ENCODE results near the gene SHD. TPM values are rescaled to one million over a fixed set of nuclear protein-coding genes. Genes with fewer than 3 reads are reported as not detected.
"Not testable (repeated sequence)": the region's sequence is repeated elsewhere in the genome, so short reads cannot be mapped to it uniquely, and the experiment has no call there.

Gene SHD
- 2.7 and 4.4 TPM in 2 replicates for total RNA-seq (2021)
- long read RNA-seq, partial matches to known transcripts = 0 of 4 reads
- long read RNA-seq, other reads (novel, unspliced or antisense) = 0 of 4 reads

- no peak within 1 kb of the TSS for H3K18ac ChIP-seq (ENCODE audit: insufficient read length, low read depth, low read length)
- H4K91ac ChIP-seq (ENCODE audit: insufficient read length, low read depth, low read length) = no peak within 1 kb of the TSS
- no CpG with 5 or more reads among the region's 44 CpGs for WGBS (ENCODE audit: extremely low coverage, insufficient read length, low lambda C conversion rate)
These were observed at the start of gene SHD for GRCh38 chr19:4278419-4279266. TSS of gene SHD (plus strand) at chr19:4279266. CDS start at chr19:4280064, 798 bp downstream.

GRCh38 chr19:4230237-4230636, 48.8 kb upstream of the SHD start:
- not testable (repeated sequence) for H2BK5ac ChIP-seq (ENCODE audit: insufficient read length, low read length); H3K36me3 Mint-ChIP-seq (ENCODE audit: insufficient read depth in 1 of 3, low read depth in 3 of 3); H3K79me1 ChIP-seq (ENCODE audit: insufficient read depth, low read depth, low read length, poor library complexity, severe bottlenecking); H4K20me1 ChIP-seq (ENCODE audit: control insufficient read depth, insufficient read depth, insufficient read length); H3K27me3 ChIP-seq (ENCODE audit: insufficient read depth, low read length); H4K91ac ChIP-seq (ENCODE audit: insufficient read length, low read depth, low read length); H3K56ac ChIP-seq (ENCODE audit: insufficient read length, low read depth, low read length); H4K8ac ChIP-seq (replicated peaks; ENCODE audit: insufficient read length, low read depth, low read length); H4K5ac ChIP-seq (ENCODE audit: insufficient read length, low read depth, low read length); H2BK12ac ChIP-seq (ENCODE audit: insufficient read length, low read depth, low read length); H3K79me2 ChIP-seq (ENCODE audit: insufficient read depth, low read length); H3K27me3 Mint-ChIP-seq (ENCODE audit: low read depth); H3K9ac ChIP-seq (ENCODE audit: extremely low read depth, insufficient read length, low read length); H3K18ac ChIP-seq (ENCODE audit: insufficient read length, low read depth, low read length); H3K27ac Mint-ChIP-seq; H2BK20ac ChIP-seq (ENCODE audit: low read depth, low read length, poor library complexity, severe bottlenecking); H3K4me1 Mint-ChIP-seq; H3K4me2 ChIP-seq (ENCODE audit: insufficient read depth, insufficient read length, low read length); H3K14ac ChIP-seq (ENCODE audit: insufficient read depth, low read length); H3K9me3 ChIP-seq (ENCODE audit: control insufficient read depth, low read depth, low read length); DNase-seq; H3K9me3 Mint-ChIP-seq; H3K4me3 Mint-ChIP-seq; H3T11ph ChIP-seq (ENCODE audit: low read length); H2AFZ ChIP-seq (ENCODE audit: low read length); H2BK120ac ChIP-seq (ENCODE audit: low read depth, low read length, poor library complexity, severe bottlenecking); H3K23me2 ChIP-seq (ENCODE audit: insufficient read length, low read depth, low read length, poor library complexity, severe bottlenecking); H3K23ac ChIP-seq (ENCODE audit: insufficient read length, low read depth, low read length); H3K27ac ChIP-seq (ENCODE audit: insufficient read length, low read depth, low read length); H2AK5ac ChIP-seq (ENCODE audit: insufficient read length, low read length); H2BK15ac ChIP-seq (ENCODE audit: low read depth, low read length); H3K4ac ChIP-seq (ENCODE audit: low read depth, low read length); H3K4me1 ChIP-seq (ENCODE audit: insufficient read depth, low read length)
- WGBS (ENCODE audit: extremely low coverage, insufficient read length, low lambda C conversion rate) = no CpG with 5 or more reads among the region's 6 CpGs

More at GRCh38 chr19:4278419-4279266, at the start of gene SHD:
- peaks cover 5 to 15% of the 10 kb centered on the region in 2 experiments for H3K4me1 Mint-ChIP-seq
- H2BK120ac ChIP-seq (ENCODE audit: low read depth, low read length, poor library complexity, severe bottlenecking) = no peak within 1 kb of the TSS
- peaks cover 11% of the 10 kb centered on the region; the same call in 1 of the 2 replicates for H3K27me3 ChIP-seq (ENCODE audit: insufficient read depth, low read length)
- no peak for TF ChIP-seq CTCF (conservative IDR thresholded peaks at IDR 0.05)
- H3K27ac Mint-ChIP-seq = peak within 1 kb of the TSS in 1 of 3 experiments; percentile 20; a peak in 1 of 7 replicates
- no peaks in the 10 kb centered on the region for H3K9me3 ChIP-seq (ENCODE audit: control insufficient read depth, low read depth, low read length)
- no peaks in the 10 kb centered on the region for H3K79me2 ChIP-seq (ENCODE audit: insufficient read depth, low read length)
- H2AFZ ChIP-seq (ENCODE audit: low read length) = no peak within 1 kb of the TSS
- no peaks in the 10 kb centered on the region for H4K20me1 ChIP-seq (ENCODE audit: control insufficient read depth, insufficient read depth, insufficient read length)
- no peak within 1 kb of the TSS; the same call in 1 of the 2 replicates for H3K14ac ChIP-seq (ENCODE audit: insufficient read depth, low read length)
- H2BK5ac ChIP-seq (ENCODE audit: insufficient read length, low read length) = no peak within 1 kb of the TSS
- peak within 1 kb of the TSS; percentile 83 for H3K4me2 ChIP-seq (ENCODE audit: insufficient read depth, insufficient read length, low read length)
- no peak within 1 kb of the TSS for H3T11ph ChIP-seq (ENCODE audit: low read length)
- no peak within 1 kb of the TSS for H3K56ac ChIP-seq (ENCODE audit: insufficient read length, low read depth, low read length)
- no peak within 1 kb of the TSS for H2BK12ac ChIP-seq (ENCODE audit: insufficient read length, low read depth, low read length)
- no peak within 1 kb of the TSS for H3K23ac ChIP-seq (ENCODE audit: insufficient read length, low read depth, low read length)
- H3K27ac ChIP-seq (ENCODE audit: insufficient read length, low read depth, low read length) = no peak within 1 kb of the TSS
- DNase-seq = no peak
- no peak within 1 kb of the TSS for H2BK15ac ChIP-seq (ENCODE audit: low read depth, low read length)
- no peak within 1 kb of the TSS for H2AK5ac ChIP-seq (ENCODE audit: insufficient read length, low read length)
- no peaks in the 10 kb centered on the region for H3K79me1 ChIP-seq (ENCODE audit: insufficient read depth, low read depth, low read length, poor library complexity, severe bottlenecking)
- H3K9ac ChIP-seq (ENCODE audit: extremely low read depth, insufficient read length, low read length) = no peak within 1 kb of the TSS
- no peaks in the 10 kb centered on the region; the same call in 1 of the 2 replicates for H3K4me1 ChIP-seq (ENCODE audit: insufficient read depth, low read length)
- peak within 1 kb of the TSS; percentile 69 to 93 for H3K4me3 Mint-ChIP-seq
- no peak within 1 kb of the TSS for H2BK20ac ChIP-seq (ENCODE audit: low read depth, low read length, poor library complexity, severe bottlenecking)
- H3K4ac ChIP-seq (ENCODE audit: low read depth, low read length) = no peak within 1 kb of the TSS
- peaks cover 0 to 1% (median 0%) of the 10 kb centered on the region in 3 experiments; a peak in 1 of 7 replicates for H3K36me3 Mint-ChIP-seq (ENCODE audit: insufficient read depth in 1 of 3, low read depth in 3 of 3)
- H3K23me2 ChIP-seq (ENCODE audit: insufficient read length, low read depth, low read length, poor library complexity, severe bottlenecking) = peaks cover 16% of the 10 kb centered on the region
- peaks cover 62% of the 10 kb centered on the region for H3K27me3 Mint-ChIP-seq (ENCODE audit: low read depth)
- H3K9me3 Mint-ChIP-seq = no peaks in the 10 kb centered on the region; a peak in 1 of 5 replicates
- H4K8ac ChIP-seq (replicated peaks; ENCODE audit: insufficient read length, low read depth, low read length) = no peak within 1 kb of the TSS
- no peak within 1 kb of the TSS for H4K5ac ChIP-seq (ENCODE audit: insufficient read length, low read depth, low read length)

Measured in H9 (cell line).